ENCODE results near the gene MYOD1. TPM values are rescaled to one million over a fixed set of nuclear protein-coding genes. Genes with fewer than 3 reads are reported as not detected.

Gene MYOD1
- total and polyA plus RNA-seq, 2 of the 4 experiments (the other 2 are of a cell fraction) = not detected

DNA sequence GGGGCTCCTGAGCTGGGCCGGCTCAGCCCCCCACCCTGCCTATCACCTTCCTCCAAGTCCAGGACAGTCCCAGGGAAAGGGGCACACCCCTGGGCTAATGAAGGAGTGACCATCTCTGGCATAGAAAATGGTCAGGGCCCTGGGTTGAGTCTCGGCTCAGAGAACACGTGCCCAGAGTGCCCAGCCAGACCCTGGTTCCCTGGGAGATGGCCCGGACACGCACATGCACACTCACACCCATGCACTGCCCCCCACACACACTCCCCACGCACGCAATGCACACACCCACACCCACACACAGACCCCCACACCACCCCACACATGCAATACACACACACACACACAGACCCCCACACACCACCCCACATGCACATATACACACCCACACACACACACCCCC lies 43.9 kb downstream of the MYOD1 start:
- Histone ChIP-seq H3K14ac (replicated peaks; ENCODE audit: low read depth, low read length) (no peak overlapping the region), H3K9me3 (ENCODE audit: control insufficient read depth, insufficient read depth, low read length) (no peaks in the 10 kb centered on the region), H3K18ac (ENCODE audit: low read depth, low read length) (no peak overlapping the region), H3K4ac (ENCODE audit: low read depth, low read length) (no peak overlapping the region), H2AFZ (replicated peaks; ENCODE audit: low read length, poor library complexity) (no peak overlapping the region), H2BK20ac (ENCODE audit: low read depth, low read length) (no peak overlapping the region), H2AK9ac (replicated peaks; ENCODE audit: low read depth, low read length, poor library complexity) (no peak overlapping the region), H2BK15ac (ENCODE audit: low read depth, low read length) (no peak overlapping the region), H4K5ac (ENCODE audit: low read depth, low read length) (no peak overlapping the region), H4K8ac (ENCODE audit: low read depth in 2 of 2, low read length in 2 of 2) (no peak overlapping the region), H3K4me2 (ENCODE audit: low read depth, low read length) (no peak overlapping the region), H3K9me1 (ENCODE audit: insufficient read depth, low read length) (no peaks in the 10 kb centered on the region), H4K91ac (ENCODE audit: insufficient read depth, low read depth, low read length) (no peak overlapping the region), H3K36me3 (ENCODE audit: control insufficient read depth, insufficient read depth, low read length) (no peaks in the 10 kb centered on the region), H3K27me3 (ENCODE audit: control insufficient read depth, insufficient read depth, low read length) (peaks cover 2% of the 10 kb centered on the region; the same call in 1 of the 2 replicates), H3K9ac (ENCODE audit: low read depth, low read length) (no peak overlapping the region), H3K27ac (ENCODE audit: insufficient read depth, low read length) (no peak overlapping the region), H3K23ac (ENCODE audit: low read depth, low read length) (no peak overlapping the region), H3K79me1 (ENCODE audit: low read depth in 1 of 2, low read length in 2 of 2) (no peaks in the 10 kb centered on the region), H3K4me3 (ENCODE audit: insufficient read depth, low read depth, low read length) (no peak overlapping the region), H3K4me1 (ENCODE audit: control insufficient read depth, insufficient read depth, low read length) (no peaks in the 10 kb centered on the region), H2AK5ac (ENCODE audit: low read depth, low read length) (no peak overlapping the region), H4K20me1 (ENCODE audit: insufficient read depth, low read length) (no peaks in the 10 kb centered on the region), H3K56ac (ENCODE audit: extremely low read depth, insufficient read depth, low read length) (no peak overlapping the region), H2BK120ac (ENCODE audit: low read depth, low read length) (no peak overlapping the region), H2BK5ac (ENCODE audit: low read depth, low read length, poor library complexity, severe bottlenecking) (peak overlapping the region; percentile 50)
- DNase-seq (no peak), ATAC-seq (ENCODE audit: low read depth) (no peak)
- in situ Hi-C loops (cut with MboI; ENCODE audit: low sequenced_read_pairs) = loop anchor here (5.0 kb wide), 1 partner anchor 214 kb away; no protein-coding TSS in a partner anchor
- dilution Hi-C loops (cut with HindIII; ENCODE audit: low sequenced_read_pairs, unreplicated experiment) = no loop called here
- WGBS, 2 experiments (ENCODE audit: extremely low coverage in 2 of 2, insufficient read length in 1 of 2) = 78% methylated on average over 4 of the region's 7 CpGs; no CpG with 5 or more reads in 1 of the 2 experiments
- TF ChIP-seq RFX5 (IDR thresholded peaks at IDR 0.05; ENCODE audit: low read depth, low read length) (no peak), ELK1 (IDR thresholded peaks at IDR 0.05; ENCODE audit: borderline replicate concordance, low read depth, low read length) (no peak), SMC3 (IDR thresholded peaks at IDR 0.05; ENCODE audit: low read depth, low read length) (no peak), USF2 (IDR thresholded peaks at IDR 0.05; ENCODE audit: low read depth, low read length) (no peak), CEBPB (IDR thresholded peaks at IDR 0.05; ENCODE audit: low read depth, low read length) (no peak), MXI1 (IDR thresholded peaks at IDR 0.05; ENCODE audit: borderline replicate concordance, low read depth, low read length) (no peak), RAD21 (IDR thresholded peaks at IDR 0.05; ENCODE audit: low read length) (no peak), RCOR1 (IDR thresholded peaks at IDR 0.05; ENCODE audit: insufficient replicate concordance, low read length) (no peak), FOS (IDR thresholded peaks at IDR 0.05; ENCODE audit: low read depth, low read length) (no peak), CHD1 (IDR thresholded peaks at IDR 0.05; ENCODE audit: low read depth, low read length) (no peak), MAZ (IDR thresholded peaks at IDR 0.05; ENCODE audit: borderline replicate concordance, low read depth, low read length) (no peak), CTCF (conservative IDR thresholded peaks at IDR 0.05; ENCODE audit: low read depth, low read length) (no peak), NFE2L2 (IDR thresholded peaks at IDR 0.05; ENCODE audit: low read depth, low read length) (no peak), BHLHE40 (IDR thresholded peaks at IDR 0.05; ENCODE audit: low read depth, low read length) (no peak), MAFK (IDR thresholded peaks at IDR 0.05; ENCODE audit: low read depth, low read length) (no peak), POLR2A (IDR thresholded peaks at IDR 0.05; ENCODE audit: low read depth, low read length) (no peak)
- ChIA-PET CTCF (no interaction called here), POLR2A (ENCODE audit: unreplicated experiment) (no interaction called here)
- no TSS peak for BruUV-seq (replicated peaks)
- intact Hi-C loops (cut with micrococcal nuclease) = loop anchor here (5.0 kb wide), 1 partner anchor 84 kb away; no protein-coding TSS in a partner anchor
